Suppressor macrophage treated with lipopolysaccharide for 4 hours (primary cell): Measurements from ENCODE around the gene MOV10L1.

Experiments
- DNase-seq: peaks from one replicate; pipeline ENCODE4 v3.0.0-alpha.2; 2020

The MOV10L1 gene

GRCh38 chr22:50208430-50208938, 118.7 kb downstream of the MOV10L1 start:
- no peak for DNase-seq

GRCh38 chr22:50208939-50209892, 119.4 kb downstream of the MOV10L1 start:
- DNase-seq, result no peak

GRCh38 chr22:50209893-50210292, 120.1 kb downstream of the MOV10L1 start:
- peak; percentile 77 for DNase-seq

GRCh38 chr22:50210378-50211139, 120.8 kb downstream of the MOV10L1 start:
- no peak for DNase-seq

GRCh38 chr22:50211147-50211546, 121.3 kb downstream of the MOV10L1 start:
- DNase-seq, result no peak
